Lower leg skin (tissue), 3 donors: ENCODE data around the gene RPRD1A.

Source experiments
- CTCF ChIP-seq, 3 donors: fragments of 450-650 bp; IDR thresholded peaks; one replicate each; pipeline ENCODE4 v1.5.1; 2016; ENCODE audit warnings: antibody characterized with exemption in 3 of 3, mild to moderate bottlenecking in 3 of 3, moderate library complexity in 2 of 3
- POLR2A ChIP-seq, 2 donors: fragments of 450-650 bp; IDR thresholded peaks; one replicate each; pipeline ENCODE4 v1.6.1; 2016 to 2017; ENCODE audit warnings: antibody characterized with exemption in 2 of 2, mild to moderate bottlenecking in 1 of 2, moderate library complexity in 1 of 2

- TF ChIP-seq POLR2A (IDR thresholded peaks at IDR 0.05) (no peak), CTCF (IDR thresholded peaks at IDR 0.05) (no peak)
Observed at GRCh38 chr18:35972197-35973000, 95.0 kb downstream of the RPRD1A start, which contains the start of gene RMP24.
